ENCODE results near the gene TRAF5.
"Not testable (repeated sequence)": the region's sequence is repeated elsewhere in the genome, so short reads cannot be mapped to it uniquely, and the experiment has no call there.

TRAF5 gene, protein sequence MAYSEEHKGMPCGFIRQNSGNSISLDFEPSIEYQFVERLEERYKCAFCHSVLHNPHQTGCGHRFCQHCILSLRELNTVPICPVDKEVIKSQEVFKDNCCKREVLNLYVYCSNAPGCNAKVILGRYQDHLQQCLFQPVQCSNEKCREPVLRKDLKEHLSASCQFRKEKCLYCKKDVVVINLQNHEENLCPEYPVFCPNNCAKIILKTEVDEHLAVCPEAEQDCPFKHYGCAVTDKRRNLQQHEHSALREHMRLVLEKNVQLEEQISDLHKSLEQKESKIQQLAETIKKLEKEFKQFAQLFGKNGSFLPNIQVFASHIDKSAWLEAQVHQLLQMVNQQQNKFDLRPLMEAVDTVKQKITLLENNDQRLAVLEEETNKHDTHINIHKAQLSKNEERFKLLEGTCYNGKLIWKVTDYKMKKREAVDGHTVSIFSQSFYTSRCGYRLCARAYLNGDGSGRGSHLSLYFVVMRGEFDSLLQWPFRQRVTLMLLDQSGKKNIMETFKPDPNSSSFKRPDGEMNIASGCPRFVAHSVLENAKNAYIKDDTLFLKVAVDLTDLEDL
- 88.6 to 115 (median 100) reads per million in 4 experiments for total RNA-seq

DNA sequence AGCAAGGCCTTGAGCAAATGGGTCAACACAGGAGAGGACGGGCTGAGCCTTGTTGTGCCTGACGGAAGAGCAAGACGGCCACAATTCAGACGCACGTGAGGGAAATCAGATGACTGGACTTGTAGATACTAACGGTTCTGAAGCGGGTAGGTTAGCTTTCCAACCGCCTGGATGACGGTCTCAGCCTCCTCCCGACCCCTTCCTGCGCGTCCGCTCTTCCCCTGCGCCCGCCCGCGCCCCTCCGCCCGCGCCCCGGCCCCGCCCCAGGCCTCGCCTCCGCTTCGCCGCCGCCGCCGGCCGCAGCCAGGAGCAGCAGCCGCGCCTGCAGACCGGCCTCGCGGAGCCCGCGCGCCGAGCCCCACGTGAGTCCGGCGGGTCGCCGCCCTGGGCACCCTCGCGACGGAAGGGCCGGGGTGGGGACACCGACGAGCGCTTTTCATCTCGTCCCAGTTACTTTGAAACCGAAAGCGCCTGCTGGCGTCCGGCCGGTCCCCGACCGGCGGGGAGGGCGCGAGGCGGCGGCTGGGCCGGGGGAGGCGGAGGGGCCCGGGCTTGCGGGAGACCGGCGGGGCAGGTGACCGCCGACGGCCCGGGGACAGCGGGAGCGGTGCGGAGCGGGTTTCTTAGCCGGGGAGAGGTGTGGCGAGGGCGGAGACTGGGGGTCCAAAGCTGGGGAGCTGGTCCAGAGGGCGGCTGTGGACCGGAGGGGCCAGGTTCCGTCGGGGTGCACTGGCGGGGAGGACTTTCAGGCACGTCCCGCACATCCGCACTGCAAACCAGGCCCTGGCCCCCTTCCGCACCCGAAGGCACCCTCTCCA is at the start of gene TRAF5:
TSS of gene TRAF5 (plus strand) at position 306 of the 818 bp plus-strand sequence. CDS start 26,407 bp downstream, outside the sequence.
- DNase-seq = no peak

DNA sequence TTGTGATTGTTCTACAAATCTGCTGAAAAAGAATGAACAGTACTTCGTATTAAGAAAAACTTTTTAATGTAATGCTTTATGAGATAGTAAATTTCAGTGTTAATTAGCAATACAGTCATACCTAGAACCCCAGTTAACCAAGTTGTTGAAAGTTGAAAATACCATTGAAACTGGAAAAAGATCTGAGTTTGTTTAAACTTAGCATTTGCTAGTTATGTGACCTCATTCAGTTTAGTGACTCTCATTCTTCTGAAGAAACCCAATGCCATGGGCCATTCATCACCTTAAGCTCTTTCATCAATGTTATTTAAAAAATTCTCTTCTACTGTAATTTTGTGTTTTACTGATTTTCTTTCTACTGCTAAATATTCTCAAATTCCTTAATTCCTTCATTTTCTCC is 47.3 kb upstream of the TRAF5 start:
- no peak for DNase-seq

DNA sequence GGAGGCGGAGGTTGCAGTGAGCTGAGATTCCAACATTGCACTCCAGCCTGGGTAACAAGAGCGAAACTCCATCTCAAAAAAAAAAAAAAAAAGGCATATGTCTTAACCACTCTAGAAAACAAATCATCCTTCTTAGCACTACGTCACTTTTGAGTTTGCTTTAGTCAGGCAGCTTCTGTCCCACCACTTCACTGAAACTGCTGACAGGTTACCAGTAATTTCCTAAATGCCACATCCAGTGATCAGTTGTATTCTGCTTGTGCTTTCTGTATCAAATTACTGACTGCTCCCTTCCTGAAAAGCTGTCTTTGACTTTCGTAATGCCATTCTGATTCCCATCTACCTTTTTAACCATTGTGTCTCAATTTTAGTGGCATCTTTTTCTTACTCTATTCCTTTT is 45.7 kb upstream of the TRAF5 start:
- no peak for DNase-seq

DNA sequence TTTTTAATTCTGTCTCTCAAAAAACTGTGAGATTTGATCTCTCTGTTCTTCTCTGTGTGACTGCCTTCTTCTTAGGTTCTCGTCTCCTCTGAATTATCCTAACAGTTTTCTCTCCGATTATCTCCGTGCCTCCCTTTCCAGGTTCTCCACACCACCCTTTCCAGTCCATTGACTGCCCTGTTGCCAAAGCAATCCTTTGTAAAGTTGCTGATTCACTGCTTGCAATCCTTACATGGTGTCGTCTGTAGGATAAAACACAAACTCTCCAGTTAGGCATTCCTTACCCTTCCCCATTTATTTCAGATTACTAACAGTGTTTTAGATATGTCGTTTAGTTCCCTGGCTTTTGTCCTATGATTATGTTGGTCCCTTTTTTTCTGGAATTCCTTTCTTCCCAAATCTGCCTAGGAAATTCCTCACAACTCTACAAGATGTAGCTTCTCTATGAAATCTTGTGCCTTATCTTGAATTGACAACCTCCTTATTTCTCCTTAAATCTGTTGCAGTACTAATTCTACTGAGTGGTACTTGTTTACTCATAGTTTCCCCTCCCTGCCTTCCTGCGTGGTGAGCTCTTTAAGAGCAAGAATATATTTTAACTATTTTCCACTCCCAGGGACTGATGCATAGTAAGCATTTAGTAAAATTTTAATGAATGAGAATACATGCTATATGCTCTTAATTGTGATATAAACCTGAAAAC is 45.2 kb upstream of the TRAF5 start:
- no peak for DNase-seq

DNA sequence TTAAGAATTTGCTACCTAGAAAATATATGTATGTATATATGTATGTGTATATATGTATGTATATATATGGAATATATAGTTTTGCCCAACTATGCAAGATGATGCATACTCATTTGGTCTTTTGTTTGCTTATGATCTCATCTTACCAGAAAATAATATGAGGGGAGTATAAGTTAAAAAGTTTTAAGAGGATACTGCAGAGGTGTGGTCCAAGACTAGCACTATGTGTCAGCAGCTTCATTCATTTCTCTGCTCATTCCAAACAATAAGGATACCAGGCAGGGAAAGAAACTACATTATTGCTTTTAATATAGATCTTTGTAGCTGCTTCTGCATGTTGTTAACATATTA is 44.6 kb upstream of the TRAF5 start:
- DNase-seq = no peak

DNA sequence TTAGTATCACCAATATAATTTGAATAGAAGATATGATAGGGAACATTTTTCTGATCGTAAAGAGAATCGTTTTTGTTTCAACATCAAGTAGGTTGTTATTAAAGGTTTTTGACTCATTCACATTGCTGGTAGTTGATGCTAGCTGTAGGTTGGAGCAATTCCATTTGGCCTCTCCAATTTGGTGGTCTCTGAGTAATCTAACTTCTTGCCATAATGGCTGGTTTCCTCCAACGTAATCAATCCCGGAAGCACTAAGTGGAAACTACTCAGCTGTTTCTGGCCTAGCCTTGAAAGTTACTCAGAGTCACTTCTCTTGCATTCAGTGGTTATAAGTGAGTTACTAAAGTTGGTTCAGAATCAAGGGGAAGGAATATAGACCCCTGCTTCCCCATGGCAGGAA is 41.4 kb upstream of the TRAF5 start:
- no peak for DNase-seq

DNA sequence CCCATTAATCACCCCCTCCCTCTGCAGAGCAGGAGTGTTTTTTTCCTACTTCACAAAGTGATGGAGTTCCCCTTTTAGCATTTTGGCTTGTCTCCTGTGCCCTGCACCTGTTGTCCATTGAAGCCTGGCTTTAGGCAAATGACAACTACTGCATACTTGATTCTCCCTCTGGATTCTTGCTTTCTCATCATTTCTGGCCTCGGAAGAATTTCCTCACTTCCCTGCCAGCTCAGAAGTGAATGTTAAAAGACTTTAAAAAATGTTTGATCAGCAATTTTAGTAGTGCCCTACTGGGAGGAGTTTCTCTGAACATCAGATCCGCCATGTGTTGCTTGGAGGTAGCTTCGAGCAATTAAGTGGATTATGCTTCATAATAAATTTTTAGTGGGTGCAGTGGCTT is 39.4 kb upstream of the TRAF5 start:
- DNase-seq = no peak

DNA sequence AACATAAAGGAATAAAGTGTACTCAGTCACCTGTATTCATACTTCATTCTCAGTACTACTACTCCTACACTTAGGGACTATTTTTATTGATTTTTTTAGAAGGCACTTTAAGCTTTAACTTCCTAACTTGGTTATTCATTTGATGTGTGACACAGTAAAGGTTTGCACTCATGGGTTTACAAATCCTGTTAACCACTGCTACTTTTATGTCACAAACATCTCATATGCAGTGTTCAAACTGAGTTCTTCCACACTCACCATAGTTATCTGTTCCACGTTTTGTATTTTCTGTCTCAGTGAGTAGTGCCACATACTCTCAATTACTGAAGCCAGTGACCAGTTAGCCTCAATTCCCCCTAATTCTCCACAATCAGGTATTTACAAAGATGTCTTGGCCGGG is 34.2 kb upstream of the TRAF5 start:
- no peak for DNase-seq

DNA sequence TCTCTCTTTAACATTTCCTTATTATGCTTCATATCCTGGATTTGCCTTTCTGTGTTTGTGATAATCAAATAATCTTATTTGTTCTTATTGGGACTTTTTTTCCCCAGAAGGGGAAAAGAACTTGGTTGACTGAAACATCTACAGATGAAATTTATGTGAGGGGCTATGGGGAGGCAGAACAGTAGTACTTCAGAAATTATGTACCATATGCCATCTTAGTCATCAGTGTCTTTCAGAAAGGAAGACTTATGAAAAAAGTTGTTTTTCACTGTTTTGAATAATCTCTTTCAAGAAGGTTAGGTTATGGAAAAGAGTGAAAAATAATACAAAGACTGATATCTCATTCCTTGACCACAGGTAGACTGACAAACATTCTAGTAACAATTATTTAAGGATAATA is 30.2 kb upstream of the TRAF5 start:
- no peak for DNase-seq

DNA sequence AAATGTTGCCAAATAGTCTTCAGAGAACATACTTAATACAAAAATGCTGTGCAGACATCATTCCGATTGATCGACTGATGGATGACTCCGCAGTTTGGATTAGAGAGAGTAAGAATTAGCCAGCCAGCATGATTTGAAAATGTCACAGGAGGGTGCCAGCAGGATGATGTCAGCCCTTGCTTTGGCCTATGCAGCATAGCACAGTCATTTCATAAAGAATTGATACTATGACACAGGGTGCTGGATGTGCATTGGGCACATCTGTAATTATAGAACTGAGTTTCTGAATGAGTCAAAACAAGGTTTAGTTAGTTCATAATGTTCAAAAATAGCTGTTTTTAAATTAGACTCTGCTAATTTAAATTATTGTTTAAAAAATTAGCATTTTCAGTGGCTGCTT is 21.6 kb upstream of the TRAF5 start:
- DNase-seq = no peak

DNA sequence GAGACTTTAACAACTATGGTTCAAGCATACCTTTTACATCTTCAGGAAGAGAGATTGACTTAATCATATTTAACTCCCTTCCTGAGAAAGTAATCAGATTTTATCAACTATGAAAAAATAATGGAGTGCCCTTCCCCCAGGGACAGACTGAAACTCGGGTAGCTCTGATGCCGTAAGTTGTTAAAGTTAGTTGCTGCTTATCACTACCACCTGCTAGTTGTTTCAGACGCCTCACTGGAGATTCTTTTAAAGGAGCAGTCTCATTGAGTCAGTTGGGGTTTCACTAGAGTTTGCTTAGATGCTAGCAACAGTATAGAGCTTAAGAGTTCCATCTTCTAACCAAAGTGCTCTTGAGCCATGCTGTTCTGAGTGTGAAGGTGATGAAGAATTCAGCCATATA is 17.0 kb upstream of the TRAF5 start:
- DNase-seq = no peak

DNA sequence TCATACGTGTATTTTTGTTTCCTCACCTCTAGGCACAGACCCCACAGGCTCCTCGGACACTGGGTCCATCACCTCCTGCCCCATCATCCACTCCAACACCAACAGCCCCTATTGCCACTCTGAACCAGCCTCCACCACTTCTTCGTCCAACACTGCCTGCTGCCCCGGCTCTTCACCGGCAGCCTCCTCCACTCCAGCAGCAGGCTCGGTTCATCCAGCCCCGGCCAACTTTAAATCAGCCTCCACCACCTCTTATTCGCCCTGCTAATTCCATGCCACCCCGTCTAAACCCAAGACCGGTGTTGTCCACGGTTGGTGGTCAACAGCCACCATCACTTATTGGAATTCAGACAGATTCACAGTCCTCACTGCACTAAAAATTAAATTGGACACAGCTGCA is 13.2 kb upstream of the TRAF5 start:
- DNase-seq = no peak

DNA sequence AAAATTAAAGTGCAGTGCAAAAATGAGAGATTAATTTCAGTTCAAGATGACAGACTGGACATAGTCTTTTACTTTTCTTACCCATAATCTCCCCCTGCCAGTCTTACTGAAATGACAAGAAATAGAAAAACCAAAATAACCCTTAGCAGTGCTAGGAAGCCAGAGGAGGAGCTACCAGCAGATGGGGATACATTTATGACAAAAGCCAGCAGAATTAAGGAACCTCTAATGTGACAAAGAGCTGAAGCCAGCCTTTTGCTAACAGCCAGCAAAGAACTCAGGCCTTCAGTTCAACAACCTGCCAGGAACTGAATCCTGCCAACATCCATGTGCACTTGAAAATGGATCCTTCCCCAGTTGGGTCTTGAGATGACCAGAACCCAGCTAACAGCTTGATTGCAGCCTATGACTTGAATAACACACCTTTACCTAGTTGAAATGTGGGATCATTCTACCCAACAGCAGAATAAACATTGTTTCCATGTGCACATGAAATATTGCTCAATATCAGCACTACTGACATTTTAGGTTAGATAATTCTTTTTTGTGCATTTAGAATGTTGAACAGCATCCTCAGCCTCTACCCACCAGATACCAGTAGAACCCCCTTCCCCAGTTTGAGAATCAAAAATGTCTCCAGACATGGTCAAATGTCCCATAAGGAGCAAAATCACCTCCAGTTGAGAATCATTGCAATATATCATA is 7.9 kb upstream of the TRAF5 start:
- DNase-seq = no peak

DNA sequence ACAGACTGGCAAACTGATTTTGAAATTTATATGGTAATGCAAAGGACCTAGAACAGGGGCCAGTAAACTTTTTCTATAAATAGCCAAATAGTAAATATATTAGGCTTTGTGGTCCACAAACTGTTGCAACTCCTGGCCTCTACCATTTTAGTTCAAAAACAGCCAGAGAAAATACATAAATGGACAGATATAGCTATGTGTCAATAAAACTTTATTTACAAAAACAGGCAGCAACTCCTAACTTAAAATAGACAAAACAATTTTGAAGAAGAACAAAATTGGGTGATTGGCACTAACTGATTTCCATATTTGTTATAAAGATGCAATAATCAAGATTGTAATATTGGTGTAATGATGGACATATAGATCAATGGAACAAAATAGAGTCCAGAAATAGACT is 6.7 kb upstream of the TRAF5 start:
- no peak for DNase-seq

DNA sequence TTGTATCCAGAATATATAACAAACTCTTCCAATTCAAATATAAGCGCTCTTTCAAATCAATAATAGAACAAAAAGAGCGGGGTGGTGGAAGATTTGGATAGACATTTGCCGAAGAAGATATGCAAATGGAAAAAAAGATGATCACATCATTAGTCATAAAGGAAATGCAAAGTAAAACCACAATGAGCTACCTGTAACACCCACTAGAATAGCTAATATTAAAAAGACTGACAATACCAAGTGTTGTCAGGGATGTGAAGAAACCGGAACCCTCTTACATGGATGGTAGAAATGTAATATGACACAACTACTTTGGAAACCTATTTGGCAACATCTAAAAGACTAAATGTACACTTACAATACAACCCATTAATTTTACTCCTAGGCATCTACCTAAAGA is 5.7 kb upstream of the TRAF5 start:
- no peak for DNase-seq

DNA sequence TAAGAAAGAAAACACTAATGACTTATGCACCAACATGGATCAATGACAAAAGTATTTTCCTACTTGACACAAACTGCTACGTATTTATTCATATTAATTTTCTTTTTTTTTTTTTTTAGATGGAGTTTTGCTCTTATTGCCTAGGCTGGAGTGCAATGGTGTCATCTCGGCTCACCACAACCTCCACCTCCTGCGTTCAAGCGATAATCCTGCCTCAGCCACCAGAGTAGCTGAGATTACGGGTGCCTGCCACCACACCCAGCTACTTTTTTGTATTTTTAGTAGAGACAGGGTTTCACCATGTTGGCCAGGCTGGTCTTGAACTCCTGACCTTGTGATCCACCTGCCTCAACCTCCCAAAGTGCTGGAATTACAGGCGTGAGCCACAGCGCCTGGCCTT is 5.0 kb upstream of the TRAF5 start:
- not testable (repeated sequence) for DNase-seq

DNA sequence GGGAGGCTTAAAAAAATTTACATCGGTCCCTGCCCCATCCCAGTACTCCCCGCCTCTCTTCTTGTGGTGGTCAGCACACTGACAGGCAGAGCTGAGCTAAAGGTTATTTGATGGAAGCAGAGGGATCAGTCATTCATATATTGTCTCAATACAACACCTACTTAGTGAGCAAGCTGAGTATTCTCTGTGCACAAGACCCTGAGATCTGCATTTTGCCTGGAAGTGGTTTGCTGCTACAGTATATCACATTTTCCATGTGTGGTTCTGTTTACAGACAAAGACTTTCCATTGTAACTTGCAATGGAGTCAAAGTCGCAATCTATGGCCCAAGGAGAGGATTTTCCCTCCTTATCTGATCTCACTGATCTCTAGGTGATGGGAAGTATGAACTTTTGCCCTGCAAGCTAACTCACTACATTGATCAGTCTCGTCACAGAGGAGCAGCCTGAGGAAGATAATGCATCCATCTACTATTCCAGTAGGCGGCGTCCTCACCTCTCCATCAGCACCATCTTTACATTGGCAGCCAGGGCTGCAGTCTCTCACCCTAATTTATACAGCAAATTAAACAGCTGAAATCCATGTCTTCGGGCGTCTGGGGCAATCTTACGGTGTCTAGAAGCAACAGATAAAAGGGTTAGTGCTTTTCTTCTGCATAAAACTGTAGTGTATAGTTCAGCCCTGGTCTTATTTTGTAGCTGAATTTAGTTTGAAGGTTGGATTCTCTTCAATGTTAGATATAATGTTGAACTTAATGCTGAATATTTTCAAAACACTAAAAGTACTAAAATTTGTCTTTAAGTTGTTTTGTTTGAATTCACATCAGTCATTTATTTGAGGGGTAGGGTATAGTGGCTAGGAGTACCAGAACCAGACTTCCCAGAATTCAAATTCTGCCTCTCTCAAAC is 3.2 kb upstream of the TRAF5 start:
- DNase-seq = no peak

DNA sequence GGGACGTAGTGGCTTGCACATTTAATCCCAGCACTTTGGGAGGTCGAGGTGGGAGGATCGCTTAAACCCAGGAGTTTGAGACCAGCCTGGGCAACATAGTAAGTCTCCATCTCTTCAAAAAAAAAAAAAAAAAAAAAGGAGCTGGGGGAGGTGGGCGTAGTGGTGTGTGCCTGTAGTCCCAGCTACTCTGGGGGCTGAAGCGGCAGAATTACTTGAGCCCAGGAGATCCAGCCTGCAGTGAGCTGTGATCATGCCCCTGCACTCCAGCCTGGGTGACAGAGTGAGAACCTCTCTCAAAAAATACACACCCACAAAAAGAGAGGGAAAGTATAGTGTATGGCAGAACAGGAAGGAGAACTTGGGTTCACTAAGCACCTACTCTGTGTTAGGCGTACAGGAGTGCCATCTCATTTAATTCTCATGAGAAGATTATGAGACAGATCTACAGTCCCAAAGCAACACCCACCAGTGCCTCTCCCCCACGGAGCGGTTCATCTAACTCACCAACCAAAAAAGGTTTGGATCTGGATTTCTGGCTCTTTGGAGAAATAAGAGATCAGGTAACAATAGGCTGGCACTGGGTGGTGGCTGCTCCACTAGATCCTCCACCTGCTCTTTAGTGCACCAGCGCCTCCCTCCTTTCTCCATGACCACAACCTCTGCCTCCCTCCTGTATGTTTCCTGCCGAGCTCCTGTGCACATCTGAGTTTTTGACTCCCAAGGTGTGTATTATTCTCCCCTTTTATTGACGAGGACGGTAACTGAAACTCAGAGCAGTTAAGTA is 1.4 kb upstream of the TRAF5 start:
- no peak for DNase-seq

DNA sequence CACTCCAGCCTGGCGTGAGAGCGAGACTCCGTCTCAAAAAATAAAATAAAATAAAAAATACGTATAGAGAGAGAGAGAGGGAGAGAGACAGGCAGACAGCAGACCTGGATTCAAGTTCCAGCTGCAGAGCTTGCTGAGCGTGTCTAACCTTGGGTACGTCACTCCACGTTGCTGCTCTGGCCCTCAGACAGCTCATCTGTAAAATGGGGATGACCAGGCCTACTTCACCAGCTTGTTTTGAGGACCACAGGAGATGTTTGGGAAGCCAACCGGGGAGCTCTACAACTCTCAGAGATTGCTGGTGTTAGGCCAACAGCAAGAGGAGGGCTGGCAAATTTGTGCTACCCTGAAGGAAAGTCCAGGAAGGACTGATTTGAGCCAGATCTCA is 499 bp upstream of the TRAF5 start:
- no peak for DNase-seq

DNA sequence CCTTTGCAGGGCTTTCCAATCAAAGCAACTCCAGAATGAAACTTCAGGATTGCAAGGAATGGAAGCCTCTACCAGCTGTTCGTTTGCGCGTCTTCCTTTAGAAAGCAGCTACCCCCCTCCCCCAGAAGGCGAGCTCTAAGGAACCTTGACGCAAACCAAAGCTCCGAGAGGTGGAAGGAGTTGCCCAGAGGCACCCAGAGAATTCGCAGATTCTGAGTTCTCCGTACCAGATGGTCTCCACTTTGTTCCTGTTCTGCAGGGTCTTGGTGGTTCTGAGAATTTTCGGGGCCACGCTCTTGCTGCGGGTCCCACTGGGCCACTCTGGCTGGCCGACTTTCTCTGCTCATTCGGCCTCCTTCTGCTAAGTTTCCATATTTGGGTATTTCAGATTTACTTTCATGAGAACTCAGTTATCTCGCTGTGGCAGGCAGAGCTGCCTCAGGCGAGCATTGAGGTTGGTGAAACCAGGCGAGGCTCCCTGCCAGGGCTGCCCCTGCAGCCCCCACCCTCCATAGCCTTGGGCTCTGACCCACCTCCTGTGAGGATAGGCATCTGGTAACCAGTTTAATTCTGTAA is 801 bp downstream of the TRAF5 start:
- no peak for DNase-seq

Measured in effector CD8-positive, alpha-beta T cell (primary cell).